Upper lobe of right lung (tissue), 1 donor: ENCODE measurements around the gene ANO1. TPM values are rescaled to one million over a fixed set of nuclear protein-coding genes. Genes with fewer than 3 reads are reported as not detected.

ENCODE experiments used
- ATAC-seq: fragments of 200-7000 bp; cut with Tn5 transposase; one replicate; pipeline ENCODE4 v1.9.1; 2020; ENCODE audit warnings: mild to moderate bottlenecking, moderate library complexity
- DNase-seq: peaks from one replicate; pipeline ENCODE4 v3.0.0-alpha.2; 2020
- H3K27ac ChIP-seq: fragments of 200-600 bp; one replicate; pipeline ENCODE4 v1.8.0; 2022
- H3K27me3 ChIP-seq: fragments of 200-600 bp; one replicate; pipeline ENCODE4 v1.8.0; 2022; ENCODE audit warnings: mild to moderate bottlenecking
- H3K36me3 ChIP-seq: fragments of 200-600 bp; one replicate; pipeline ENCODE4 v1.8.0; 2022
- H3K4me1 ChIP-seq: fragments of 200-600 bp; one replicate; pipeline ENCODE4 v1.8.0; 2022
- H3K4me3 ChIP-seq: fragments of 200-600 bp; one replicate; pipeline ENCODE4 v1.8.0; 2022; ENCODE audit warnings: mild to moderate bottlenecking
- H3K9me3 ChIP-seq: fragments of 200-600 bp; one replicate; pipeline ENCODE4 v1.8.0; 2022
- CTCF ChIP-seq: fragments of 200-600 bp; IDR thresholded peaks from one replicate; pipeline ENCODE4 v1.8.0; 2022; ENCODE audit warnings: antibody characterized with exemption
- intact Hi-C: fragments of 100-400 bp; cut with DNase I; formaldehyde crosslinking; loops from one replicate; pipeline ENCODE4 v1.11.0; 2022
- total RNA-seq: library from RNA; stranded (reverse); fragmentation: NEBNext Ultra II Directional; extraction: Animal tissue kit (Norgen Biotek cat#: 25700); gene quantifications from one replicate; pipeline ENCODE4 v1.2.1, GENCODE V29; 2021
- donor health status: DM: no; HTN: yes; CAD: no; lungs with severe emphysema.

ANO1 gene
- total RNA-seq, 1 donor from 2014 or later = 16.8 TPM

- H3K27ac ChIP-seq = no peak overlapping the region
- H3K9me3 ChIP-seq = no peaks in the 10 kb centered on the region
- ATAC-seq (no peak), DNase-seq (no peak)
- intact Hi-C loops = no loop called here
- H3K4me1 ChIP-seq = no peaks in the 10 kb centered on the region
- H3K27me3 ChIP-seq = no peaks in the 10 kb centered on the region
- no peaks in the 10 kb centered on the region for H3K36me3 ChIP-seq
- H3K4me3 ChIP-seq = no peak overlapping the region
- no peak for TF ChIP-seq CTCF
Measured at GRCh38 chr11:70089631-70090030, 11.5 kb downstream of the ANO1 start.

DNA sequence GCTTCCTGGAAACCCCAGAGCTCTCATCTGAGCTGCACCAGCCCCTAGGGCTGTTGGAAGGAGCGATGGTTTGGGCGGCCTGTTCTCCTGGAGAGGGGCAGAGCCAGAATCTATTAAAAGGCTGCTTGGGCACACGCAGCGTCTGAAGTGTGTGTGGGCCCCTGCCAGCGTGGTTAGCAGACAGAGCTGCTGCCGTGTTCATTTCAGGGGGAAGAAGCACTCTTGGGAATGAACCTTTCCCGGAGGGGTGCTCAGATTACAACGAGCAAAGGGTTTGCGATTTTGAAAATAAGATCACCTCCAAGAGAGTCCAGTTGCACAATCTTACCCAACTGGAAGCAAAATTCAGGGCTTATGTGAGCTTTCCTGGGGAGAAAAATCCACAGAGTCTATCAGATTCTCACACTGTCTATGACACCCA, 12.9 kb downstream of the ANO1 start:
- Histone ChIP-seq H3K27me3 (no peaks in the 10 kb centered on the region), H3K4me1 (no peaks in the 10 kb centered on the region), H3K36me3 (no peaks in the 10 kb centered on the region), H3K4me3 (no peak overlapping the region), H3K27ac (no peak overlapping the region), H3K9me3 (no peaks in the 10 kb centered on the region)
- intact Hi-C loops = no loop called here
- DNase-seq (no peak), ATAC-seq (peak; percentile 45)
- no peak for TF ChIP-seq CTCF

GRCh38 chr11:70091638-70092037, 13.5 kb downstream of the ANO1 start:
- no peaks in the 10 kb centered on the region for H3K9me3 ChIP-seq
- H3K4me3 ChIP-seq = no peak overlapping the region
- H3K27me3 ChIP-seq = no peaks in the 10 kb centered on the region
- no peak for TF ChIP-seq CTCF
- H3K27ac ChIP-seq = no peak overlapping the region
- intact Hi-C loops = no loop called here
- H3K4me1 ChIP-seq = no peaks in the 10 kb centered on the region
- H3K36me3 ChIP-seq = no peaks in the 10 kb centered on the region
- DNase-seq (no peak), ATAC-seq (no peak)

DNA sequence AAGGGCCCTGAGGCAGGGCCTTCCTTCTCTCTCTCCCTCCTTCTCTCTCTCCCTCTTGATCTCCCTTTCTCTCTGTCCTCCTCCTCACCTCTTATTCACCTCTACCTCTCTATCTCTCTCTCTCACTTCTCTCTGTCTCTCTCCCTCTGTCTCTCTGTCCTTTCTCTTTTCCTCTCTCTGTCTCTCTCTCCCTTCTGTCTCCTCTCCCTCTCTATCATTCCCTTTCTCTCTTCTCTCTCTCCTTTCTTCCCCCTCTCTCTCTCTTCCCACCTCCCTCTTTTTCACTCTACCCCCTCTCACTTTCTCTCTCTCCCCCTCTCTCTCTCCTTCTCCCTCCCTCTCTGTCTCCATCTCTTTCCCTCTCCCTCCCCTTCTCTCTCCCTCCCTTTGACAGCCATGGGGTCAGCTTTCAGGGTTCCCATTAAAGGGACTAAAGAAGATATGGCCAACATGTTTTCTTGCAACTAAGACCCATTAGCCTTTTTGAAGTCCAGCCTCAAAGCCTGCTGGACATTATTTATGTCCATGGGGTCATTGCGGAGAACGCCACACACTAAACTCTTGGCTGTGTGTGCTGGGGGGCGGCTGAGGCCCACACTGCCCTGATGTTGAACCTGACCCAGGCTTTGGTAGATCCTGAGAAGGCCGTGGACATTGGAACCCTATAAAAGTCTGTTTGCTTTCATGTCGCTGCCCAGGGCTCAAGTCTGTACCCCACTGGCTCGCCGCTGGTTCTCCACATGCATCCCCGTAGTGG, 15.0 kb downstream of the ANO1 start:
- ATAC-seq (no peak), DNase-seq (no peak)
- no peak overlapping the region for H3K27ac ChIP-seq
- TF ChIP-seq CTCF = no peak
- H3K27me3 ChIP-seq = no peaks in the 10 kb centered on the region
- no peaks in the 10 kb centered on the region for H3K36me3 ChIP-seq
- no peak overlapping the region for H3K4me3 ChIP-seq
- H3K4me1 ChIP-seq = no peaks in the 10 kb centered on the region
- H3K9me3 ChIP-seq = no peaks in the 10 kb centered on the region
- intact Hi-C loops = no loop called here

GRCh38 chr11:70095541-70096252, 17.6 kb downstream of the ANO1 start:
- no peak for ATAC-seq

More at GRCh38 chr11:70095541-70096252, 17.6 kb downstream of the ANO1 start:
- DNase-seq = no peak
- no peak overlapping the region for H3K27ac ChIP-seq
- H3K4me3 ChIP-seq = no peak overlapping the region
- intact Hi-C loops = no loop called here
- H3K9me3 ChIP-seq = no peaks in the 10 kb centered on the region
- no peaks in the 10 kb centered on the region for H3K36me3 ChIP-seq
- no peak for TF ChIP-seq CTCF
- H3K4me1 ChIP-seq = no peaks in the 10 kb centered on the region
- no peaks in the 10 kb centered on the region for H3K27me3 ChIP-seq
